H1 (cell line): ENCODE results near the gene MAVS. TPM values are rescaled to one million over a fixed set of nuclear protein-coding genes. Genes with fewer than 3 reads are reported as not detected.

ENCODE experiments used
- ASH2L ChIP-seq: fragments of 200-600, 300-600 bp; sonication (generic); IDR thresholded peaks from one replicate; pipeline ENCODE4 v1.7.1; 2017; ENCODE audit warnings: low read length
- SIN3A ChIP-seq, 2 experiments: IDR thresholded peaks in 1 of 2; conservative IDR thresholded peaks in 1 of 2; 2 replicates each; pipeline ENCODE4 v1.6.1; 2011 to 2012; ENCODE audit warnings: low read length in 2 of 2, improper control_type of control experiment in 1 of 2, low read depth in 1 of 2, mild to moderate bottlenecking in 1 of 2
- polyA plus RNA-seq, 7 experiments: library from polyadenylated mRNA; depleted of rRNA in 3 of 7; stranded (reverse) in 5 of 7; unstranded in 2 of 7; fragments of >200 nt in 5 of 7; fragments of 200-250 nt in 2 of 7; gene quantifications; 1 replicate in 5 of 7; 2 replicates in 1 of 7; 4 replicates in 1 of 7; pipeline versions ENCODE4 v1.2.1 to v1.2.3, GENCODE V29; 2011 to 2013; ENCODE audit warnings: missing spikeins in 2 of 7, mixed read lengths in 2 of 7
- total RNA-seq: library from RNA; stranded (reverse); fragmentation: NEBNext Ultra II Directional; extraction: Animal tissue kit (Norgen Biotek cat#: 25700); gene quantifications from 2 replicates; pipeline ENCODE4 v1.2.1, GENCODE V29; 2021

Gene MAVS
- total and polyA plus RNA-seq, 2 of the 8 experiments (the other 6 are each of a cell fraction or from before 2014, with no cell fraction given): 9.9 to 24.3 TPM

DNA sequence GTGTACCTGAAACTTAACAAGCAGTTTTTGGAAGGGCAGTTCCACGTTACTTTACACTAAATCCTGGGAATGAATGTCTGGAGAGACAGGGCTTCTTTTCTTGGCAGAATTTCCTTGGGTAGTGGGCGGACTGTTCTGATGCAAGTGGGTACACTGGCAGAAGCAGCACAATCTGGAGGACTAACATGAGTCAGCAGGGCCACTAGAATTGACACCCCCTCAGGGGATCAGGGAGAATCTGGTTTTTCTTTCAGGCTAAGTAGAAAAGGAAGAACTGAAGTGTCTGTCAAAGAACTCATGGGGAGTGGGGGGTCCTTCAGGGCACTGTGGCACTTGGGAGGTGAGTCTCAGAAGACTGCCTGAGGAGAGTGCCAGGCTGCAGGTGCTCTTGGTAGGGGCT lies 77.2 kb downstream of the MAVS start (continued):
- TF ChIP-seq SIN3A (conservative IDR thresholded peaks at IDR 0.05 in 1 of 2, IDR thresholded peaks at IDR 0.05 in 1 of 2; ENCODE audit: low read depth in 1 of 2, low read length in 2 of 2) (no peak), ASH2L (no peak)
- TF ChIP-seq, all 59 proteins: peak for 0
